Occipital lobe (tissue), 2 donors: Measurements from ENCODE around the gene RPTOR. TPM values are rescaled to one million over a fixed set of nuclear protein-coding genes. Genes with fewer than 3 reads are reported as not detected.

Source experiments
- DNase-seq: peaks from one replicate; lab custom pipeline; 2025; lab: John Stamatoyannopoulos, UW
- total RNA-seq: library from RNA; depleted of rRNA; stranded (reverse); fragments of >200 nt; gene quantifications from one replicate; pipeline ENCODE4 v1.2.3, GENCODE V29; 2014

RPTOR gene
- total RNA-seq, 1 donor from 2014 or later: 14.2 TPM

- no peak for DNase-seq
Observed at GRCh38 chr17:80664217-80664790, 119.7 kb downstream of the RPTOR start.

- no peak for DNase-seq
Observed at GRCh38 chr17:80665792-80666191, 121.2 kb downstream of the RPTOR start.

DNA sequence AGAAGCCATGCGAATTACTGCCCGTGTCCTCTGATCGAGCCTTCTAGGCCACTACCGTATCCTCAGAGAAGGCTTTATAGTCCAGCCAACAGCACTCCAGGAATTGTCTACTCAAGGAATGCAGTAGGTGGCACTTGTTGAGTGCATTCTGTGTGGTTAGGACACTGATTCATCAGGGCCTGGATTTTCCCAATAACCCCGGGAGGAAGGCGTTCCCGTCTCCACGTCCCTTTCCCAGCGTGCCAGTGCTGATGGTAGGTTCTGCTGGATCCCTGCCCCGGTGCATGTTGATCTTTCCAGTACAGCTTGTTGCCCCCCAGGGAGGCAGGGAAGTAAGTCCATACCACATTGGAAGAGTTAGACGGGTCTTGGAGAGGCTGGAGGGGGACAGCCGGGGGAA is 122.2 kb downstream of the RPTOR start:
- no peak for DNase-seq

- DNase-seq: no peak
Observed at GRCh38 chr17:80667462-80668277, 123.0 kb downstream of the RPTOR start.

- DNase-seq: no peak
Observed at GRCh38 chr17:80668375-80669148, 123.9 kb downstream of the RPTOR start.

GRCh38 chr17:80671039-80671824 is 126.6 kb downstream of the RPTOR start:
- DNase-seq: no peak

- no peak for DNase-seq
Observed at GRCh38 chr17:80671825-80672110, 127.1 kb downstream of the RPTOR start.

DNA sequence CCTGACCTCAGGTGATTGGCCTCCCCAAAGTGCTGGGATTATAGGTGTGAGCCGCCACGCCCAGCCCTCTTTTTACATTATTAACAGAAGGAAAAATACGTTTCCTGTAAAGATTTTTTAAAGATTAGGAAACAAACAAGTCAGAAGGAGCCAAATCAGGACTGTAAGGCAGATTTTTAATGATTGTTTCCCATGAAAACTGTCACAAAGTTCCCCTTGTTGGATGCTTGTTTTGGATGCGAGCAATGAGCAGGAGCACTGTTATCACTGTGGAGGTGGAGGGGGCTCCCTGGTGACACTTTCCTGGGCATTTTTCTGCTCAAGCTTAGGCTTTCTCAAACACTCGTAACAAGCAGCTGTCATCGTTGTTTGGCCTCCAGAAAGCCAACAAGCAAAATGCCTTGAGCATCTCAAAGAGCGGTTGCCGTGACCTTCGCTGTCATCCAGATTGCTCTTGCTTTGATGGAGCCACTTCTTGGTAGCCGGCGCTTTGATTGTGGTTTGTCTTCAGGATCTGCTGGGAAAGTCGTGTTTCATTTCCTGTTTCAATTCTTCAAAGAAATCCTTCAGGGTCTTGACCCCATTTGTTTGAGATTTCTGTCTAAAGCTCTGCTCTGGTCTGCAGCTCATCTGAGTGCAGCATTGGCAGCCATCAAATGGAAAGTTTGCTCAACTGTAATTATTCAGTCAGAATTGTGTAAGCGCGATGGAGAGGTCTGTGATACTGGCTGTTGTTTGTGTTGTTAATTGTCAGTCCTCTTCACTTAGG is 128.7 kb downstream of the RPTOR start:
- no peak for DNase-seq

- no peak for DNase-seq
Observed at GRCh38 chr17:80675438-80676095, 130.9 kb downstream of the RPTOR start.

DNA sequence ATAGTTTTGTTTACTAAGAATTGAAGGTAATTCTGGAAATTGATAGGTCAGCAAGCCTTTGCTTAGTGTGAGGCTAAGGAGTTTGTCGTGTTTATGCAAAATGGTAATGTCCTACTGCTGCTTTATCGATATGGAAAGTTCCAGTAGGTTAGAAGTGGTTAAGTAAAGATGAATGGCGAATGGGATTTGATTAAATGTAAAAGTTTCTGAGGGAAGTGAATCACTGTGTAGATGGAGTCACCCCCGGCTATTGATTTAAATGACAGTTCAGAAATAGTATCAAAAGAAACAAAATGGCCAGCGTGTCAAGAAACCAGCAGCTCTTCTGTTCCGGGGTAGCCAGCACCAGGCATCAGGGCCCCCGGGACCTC is 131.4 kb downstream of the RPTOR start:
- no peak for DNase-seq

DNA sequence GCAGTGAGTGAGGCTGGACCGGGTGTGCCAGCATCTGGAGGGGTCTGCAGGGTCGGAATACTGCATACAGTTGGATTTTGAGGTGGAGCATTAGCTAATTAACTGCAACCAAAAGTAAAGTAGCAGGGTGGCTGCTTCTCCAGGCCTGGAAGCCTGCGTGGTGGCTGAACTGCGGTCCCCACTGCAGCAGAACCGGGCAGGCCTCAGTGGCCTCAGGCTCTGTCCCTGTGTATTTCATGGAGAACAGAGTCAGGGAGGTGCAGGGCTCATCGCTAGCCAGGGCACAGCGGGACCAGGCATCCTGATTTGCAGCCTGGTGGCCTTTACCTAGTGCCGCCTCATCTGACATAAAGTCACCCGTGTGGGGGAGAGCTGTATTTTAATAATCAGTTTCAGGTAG is 131.9 kb downstream of the RPTOR start:
- no peak for DNase-seq

- DNase-seq: no peak
Observed at GRCh38 chr17:80677214-80677756, 132.6 kb downstream of the RPTOR start.

DNA sequence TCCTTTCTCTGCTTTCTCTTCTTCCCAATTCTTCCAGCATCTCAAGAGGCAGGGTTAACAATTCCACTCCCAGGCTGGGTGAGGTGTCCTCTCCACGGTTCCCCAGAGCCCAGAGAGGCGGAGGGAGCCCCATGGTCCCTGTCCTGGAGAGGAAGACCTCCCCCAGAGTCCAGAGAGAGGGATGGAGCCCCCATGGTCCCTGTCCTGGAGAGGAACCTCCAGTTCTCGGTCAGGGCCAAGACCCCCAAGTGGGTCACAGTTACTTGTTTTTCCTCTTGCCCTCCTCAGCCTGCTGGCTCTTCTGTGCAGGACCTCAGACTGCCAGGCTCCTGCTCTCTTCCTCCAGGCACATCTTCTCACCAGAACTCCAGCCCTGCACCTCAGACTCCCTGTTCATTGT is 135.2 kb downstream of the RPTOR start:
- DNase-seq: no peak

- no peak for DNase-seq
Observed at GRCh38 chr17:80681215-80681614, 136.6 kb downstream of the RPTOR start.

GRCh38 chr17:80682372-80682771 is 137.7 kb downstream of the RPTOR start:
- no peak for DNase-seq

- DNase-seq: no peak
Observed at GRCh38 chr17:80683625-80684104, 139.0 kb downstream of the RPTOR start.

DNA sequence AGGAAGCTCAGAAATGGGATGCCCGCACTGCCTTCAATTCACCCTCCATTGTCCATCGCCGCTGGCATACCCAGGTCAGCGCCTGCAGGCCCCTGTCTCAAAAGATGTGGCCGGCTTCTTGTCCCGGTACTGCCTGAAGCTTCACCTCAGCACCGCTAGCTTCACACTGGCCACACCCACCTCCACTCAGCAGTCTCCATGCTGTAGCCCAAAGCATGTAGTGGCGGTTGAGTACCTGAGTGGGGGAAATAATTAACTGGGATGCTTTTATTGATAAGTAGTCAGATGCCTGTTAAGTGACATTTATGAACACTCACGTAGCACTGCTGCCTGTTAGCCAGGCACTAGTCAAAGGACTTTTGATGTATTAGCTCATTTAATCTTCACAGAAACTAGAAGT is 143.2 kb downstream of the RPTOR start:
- DNase-seq: no peak

- DNase-seq: no peak
Observed at GRCh38 chr17:80689129-80689619, 144.5 kb downstream of the RPTOR start.

DNA sequence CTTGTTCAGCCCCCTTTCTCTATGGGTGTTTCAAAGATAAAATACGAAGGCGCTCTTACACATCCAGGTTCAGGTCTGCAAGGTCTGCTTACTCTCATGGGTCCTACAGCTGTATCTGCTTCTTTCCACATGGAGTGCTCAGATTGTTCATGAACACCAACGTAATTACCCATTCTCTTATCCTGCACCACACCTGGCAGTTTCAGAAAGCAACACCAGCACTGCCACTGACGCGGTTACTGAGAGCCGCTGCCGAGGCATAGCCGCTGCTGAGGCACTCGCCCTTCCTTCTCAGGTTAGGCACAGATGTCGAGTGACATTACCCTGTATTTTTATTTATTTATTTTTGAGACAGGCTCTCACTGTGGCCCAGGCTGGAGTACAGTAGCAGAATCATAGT is 147.1 kb downstream of the RPTOR start:
- DNase-seq: no peak

DNA sequence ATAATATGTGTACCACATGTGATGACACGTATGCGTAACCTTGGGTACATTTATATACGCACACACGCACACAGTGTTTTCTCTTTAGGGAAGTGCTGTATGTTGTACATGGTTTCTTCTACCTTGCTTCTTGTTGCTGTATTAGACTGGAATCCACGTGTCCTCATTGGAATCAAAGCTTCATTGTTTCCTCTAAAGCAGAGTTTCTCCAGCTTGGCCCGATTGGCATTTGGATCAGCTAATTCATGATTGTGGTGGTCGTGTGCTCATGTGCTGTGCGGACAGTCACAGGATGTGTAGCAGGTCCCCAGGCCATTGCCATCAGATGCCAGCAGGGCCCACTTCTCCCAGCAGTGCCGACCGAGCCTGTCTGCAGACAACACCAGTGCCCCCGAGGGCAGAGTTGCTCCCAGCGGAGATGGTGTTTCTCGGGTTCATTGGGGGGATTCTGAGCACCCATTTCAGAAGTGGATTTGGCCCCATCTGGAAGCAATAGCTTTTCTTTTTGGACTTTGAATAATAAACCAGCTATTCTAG is 148.4 kb downstream of the RPTOR start:
- no peak for DNase-seq
